Activated T-helper 1 cell treated with Interleukin-2 at 50 U/mL for 16 hours (primary cell): ENCODE data around the gene PLCL2.
"Not testable (repeated sequence)": the region's sequence is repeated elsewhere in the genome, so short reads cannot be mapped to it uniquely, and the experiment has no call there.

Experiments used
- DNase-seq: peaks from one replicate; pipeline ENCODE4 v3.0.0-alpha.2; 2020; ENCODE audit warnings: low read depth

The PLCL2 gene

DNA sequence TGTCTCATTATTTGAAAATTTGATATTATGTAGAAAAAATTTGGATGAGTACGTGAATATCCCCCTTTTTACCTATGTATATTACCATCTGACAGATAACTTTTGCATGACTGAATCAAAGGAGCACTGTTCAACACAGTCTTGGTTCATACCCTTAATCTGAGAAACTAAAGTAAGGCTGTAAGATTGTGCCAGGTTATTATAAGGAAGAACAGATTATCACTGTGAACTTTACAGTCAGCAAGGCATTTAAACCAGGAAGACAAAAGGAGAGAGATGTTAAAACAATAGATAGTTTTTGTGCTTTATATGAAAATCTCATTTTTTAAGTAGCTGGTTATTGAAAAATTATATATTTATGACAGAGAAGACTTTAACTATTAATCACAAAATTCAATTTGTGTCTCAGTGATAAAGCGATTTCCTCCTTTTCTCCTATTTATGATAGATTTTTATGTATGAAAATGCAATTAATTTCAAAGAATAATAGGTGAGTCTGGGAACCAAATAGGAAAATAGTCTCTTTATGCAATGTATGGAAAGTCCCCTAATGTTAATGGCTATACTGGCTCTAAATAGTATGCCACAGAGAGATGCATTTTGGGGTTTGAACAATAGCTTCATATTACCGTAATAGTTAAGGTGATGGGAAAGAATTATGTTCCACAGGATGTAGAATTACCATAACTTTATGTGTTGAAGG lies 33.4 kb downstream of the PLCL2 start:
- DNase-seq = no peak

DNA sequence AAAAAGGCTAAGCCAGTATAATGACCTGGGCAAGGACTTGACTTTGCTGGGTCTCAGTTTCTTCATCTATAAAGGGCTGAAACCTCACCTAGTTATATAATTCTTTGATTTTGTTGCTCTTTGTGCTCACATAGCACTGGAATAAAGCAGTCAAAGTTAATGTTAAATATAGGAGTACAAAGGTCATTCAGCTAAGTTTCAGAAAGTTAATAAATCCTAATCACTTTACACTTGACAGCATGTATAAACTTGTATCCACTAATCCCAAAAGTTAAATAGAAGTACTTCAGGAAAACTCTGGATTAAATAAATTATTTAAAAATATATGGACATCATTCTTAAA lies 33.9 kb downstream of the PLCL2 start:
- no peak for DNase-seq

- no peak for DNase-seq
Measured at GRCh38 chr3:16923112-16923511, 38.4 kb downstream of the PLCL2 start.

DNA sequence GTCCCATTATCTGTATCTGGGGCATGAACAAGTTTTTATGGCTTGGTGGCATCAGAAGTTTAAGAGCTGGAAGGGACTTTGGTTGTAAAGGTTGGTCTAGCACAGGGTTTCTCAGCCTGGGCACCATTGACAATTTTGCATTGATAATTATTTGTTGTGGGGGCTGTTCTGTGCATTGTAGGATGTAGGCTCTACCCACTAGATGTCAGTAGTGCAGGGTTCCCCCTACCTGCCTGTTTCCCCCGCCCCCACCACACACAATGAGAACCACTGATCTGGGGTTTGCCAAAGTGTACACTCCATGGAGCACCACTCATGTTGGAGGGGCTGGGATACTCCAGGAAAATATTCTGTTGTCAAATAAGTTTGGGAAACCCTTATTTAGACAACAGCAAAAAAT lies 42.7 kb downstream of the PLCL2 start:
- no peak for DNase-seq

- no peak for DNase-seq
Measured at GRCh38 chr3:16928386-16929132, 43.8 kb downstream of the PLCL2 start.

GRCh38 chr3:16929311-16929710 lies 44.6 kb downstream of the PLCL2 start:
- DNase-seq = no peak

- DNase-seq = no peak
Measured at GRCh38 chr3:16932877-16933276, 48.1 kb downstream of the PLCL2 start.

DNA sequence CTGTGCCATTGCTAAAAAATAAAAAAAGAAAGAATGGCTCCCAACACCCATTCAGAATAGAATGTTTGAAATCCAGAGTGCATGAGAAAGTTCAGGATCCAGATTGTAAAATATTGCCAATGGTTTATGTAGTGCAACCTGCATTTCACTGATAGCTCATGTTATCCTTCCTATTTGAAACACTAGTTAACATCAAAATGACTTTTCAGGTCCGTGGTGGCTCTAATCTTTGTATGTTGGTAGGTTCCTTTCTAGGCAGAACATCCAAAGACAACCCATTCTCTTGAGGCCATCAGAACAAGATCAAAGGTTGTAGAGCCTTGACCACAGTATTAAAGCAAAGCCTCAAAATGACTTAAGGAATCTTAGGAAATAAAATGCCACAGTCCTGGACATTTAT lies 51.0 kb downstream of the PLCL2 start:
- no peak for DNase-seq

DNA sequence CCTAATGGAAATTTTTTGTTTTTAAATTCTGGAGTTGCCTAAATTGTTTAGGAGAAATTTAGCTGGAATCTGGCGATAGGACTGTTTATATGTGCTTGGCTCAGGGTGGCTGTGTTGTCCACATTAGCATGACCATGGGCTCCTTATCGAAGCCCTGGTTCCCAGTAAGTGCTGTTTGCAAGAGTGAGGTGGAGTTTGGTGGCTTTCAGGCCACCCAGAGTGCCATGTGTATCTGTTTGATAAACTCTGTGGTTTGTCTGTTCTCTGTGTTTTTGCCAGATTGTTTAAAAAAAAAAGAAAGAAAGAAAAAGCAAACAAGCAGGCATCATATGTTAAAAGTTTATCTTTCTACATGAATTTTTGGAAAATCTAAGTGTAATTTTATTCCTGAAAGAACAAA lies 51.5 kb downstream of the PLCL2 start:
- no peak for DNase-seq

GRCh38 chr3:16936676-16937230 lies 52.0 kb downstream of the PLCL2 start:
- no peak for DNase-seq

DNA sequence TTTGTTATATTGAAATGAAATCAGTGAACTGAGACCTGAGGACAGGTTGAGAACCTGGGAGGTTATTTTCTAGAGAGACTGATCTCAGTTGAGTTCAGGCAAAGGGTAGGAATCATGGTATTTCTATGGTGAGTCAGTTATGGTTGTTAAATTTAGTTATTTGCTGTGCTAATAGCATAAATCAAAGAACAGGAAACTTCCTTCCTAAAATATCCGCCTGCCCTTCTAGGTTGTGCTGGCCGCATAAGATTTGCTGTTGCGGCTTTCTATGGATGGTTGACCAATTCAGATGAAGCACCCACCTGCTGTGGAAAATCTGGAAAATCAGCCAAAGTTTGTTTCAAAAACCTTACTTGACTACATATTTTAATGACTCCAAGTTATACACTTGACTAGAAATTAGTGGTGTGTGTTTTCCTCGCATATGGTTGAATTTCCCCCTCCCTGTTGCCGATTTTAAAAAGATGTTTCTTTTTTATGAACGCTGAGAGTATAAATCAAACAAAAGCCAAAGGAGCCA lies 52.6 kb downstream of the PLCL2 start:
- no peak for DNase-seq

DNA sequence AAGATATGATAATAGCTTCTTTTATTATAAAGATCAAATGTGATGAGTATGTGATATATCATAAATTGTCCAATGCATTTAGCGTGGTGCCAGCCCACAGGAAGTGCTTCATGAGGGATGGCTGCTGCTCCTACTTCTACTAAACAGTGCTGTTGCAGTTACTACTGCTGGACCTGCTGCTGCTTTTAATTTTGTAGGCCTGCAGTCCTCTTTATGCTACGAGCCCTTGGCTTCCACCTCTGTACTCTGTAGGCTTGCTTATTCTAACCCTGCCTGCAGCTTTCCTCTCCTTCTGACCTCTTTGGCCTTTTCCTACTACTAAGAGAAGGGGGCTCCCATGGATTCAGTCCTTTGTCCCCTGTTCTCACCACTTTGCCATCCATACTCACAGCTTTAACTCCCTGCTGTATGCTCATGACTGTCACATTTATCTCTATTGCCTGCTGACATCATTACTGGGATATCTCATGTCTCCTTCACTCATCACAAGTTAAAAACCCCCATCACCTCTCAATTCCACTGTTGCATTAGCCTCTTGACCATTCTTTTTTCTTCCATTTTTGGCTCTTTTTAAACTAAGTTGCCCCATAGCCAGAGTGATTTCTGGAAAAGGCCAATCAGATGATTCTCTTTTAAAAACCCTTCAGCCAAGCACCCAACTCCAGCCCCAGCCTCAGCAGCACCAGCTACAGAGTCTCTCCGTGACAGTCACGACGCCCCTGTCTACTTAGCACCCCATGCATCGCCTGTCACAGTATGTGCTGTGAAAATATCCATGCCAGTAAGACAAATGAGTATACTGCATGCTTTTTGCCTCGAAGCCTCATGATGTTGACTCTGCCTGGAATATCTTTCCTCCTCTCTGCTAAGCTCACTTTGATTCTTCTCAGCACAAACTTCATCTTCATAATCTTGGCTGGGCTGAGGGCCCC lies 56.3 kb downstream of the PLCL2 start:
- no peak for DNase-seq

GRCh38 chr3:16942955-16943354 lies 58.2 kb downstream of the PLCL2 start:
- no peak for DNase-seq

DNA sequence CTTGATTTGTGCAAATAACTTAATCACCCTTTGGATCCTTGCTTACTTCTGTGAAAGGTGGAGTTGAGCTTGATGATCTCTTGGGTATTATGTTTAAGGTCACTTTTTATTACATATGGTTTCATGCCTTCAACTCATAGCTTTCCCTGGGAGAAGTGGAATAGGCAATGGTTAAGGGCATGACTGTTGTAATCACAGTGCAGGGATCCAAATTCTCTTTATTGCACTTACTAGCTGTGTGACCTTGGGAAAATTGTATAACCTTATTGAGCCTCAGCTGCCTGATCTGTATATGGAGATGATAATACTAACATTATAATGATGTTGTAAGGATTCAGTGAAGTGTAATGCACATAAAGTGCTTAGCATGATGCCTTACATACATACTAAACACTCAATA lies 59.1 kb downstream of the PLCL2 start:
- DNase-seq = no peak

GRCh38 chr3:16944356-16944755 lies 59.6 kb downstream of the PLCL2 start:
- DNase-seq = no peak

- no peak for DNase-seq
Measured at GRCh38 chr3:16945330-16945729, 60.6 kb downstream of the PLCL2 start.

DNA sequence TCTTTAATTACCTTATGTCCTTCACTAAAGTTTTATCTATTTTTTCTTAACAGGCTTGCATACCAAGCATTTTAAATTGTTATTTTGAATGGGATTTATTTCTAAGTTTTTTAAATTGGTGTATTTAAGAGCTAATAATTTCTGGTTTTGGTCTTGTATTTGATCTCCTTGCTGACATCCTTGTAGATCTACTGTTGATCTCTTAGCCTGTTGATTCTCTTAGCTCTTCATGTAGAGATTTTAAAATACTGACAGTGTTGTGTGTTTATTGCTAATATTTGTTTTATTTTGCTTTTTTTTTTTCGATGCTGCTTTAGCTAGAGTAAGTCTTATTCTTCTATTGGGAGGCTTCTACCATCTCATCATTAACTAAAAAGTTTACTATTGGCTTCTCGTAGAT lies 65.5 kb downstream of the PLCL2 start:
- no peak for DNase-seq

- no peak for DNase-seq
Measured at GRCh38 chr3:16950845-16951244, 66.1 kb downstream of the PLCL2 start.

DNA sequence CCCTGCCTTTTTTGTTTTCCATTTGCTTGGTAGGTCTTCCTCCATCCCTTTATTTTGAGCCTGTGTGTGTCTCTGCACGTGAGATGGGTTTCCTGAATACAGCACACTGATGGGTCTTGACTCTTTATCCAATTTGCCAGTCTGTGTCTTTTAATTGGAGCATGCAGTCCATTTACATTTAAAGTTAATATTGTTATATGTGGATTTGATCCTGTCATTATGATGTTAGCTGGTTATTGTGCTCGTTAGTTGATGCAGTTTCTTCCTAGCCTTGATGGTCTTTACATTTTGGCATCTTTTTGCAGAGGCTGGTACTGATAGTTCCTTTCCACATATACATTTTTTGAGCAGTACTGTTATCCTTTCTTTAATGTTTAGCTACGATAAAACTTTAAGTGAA lies 73.1 kb downstream of the PLCL2 start:
- not testable (repeated sequence) for DNase-seq

- DNase-seq = no peak
Measured at GRCh38 chr3:16960125-16960524, 75.4 kb downstream of the PLCL2 start.

GRCh38 chr3:16961621-16962205 lies 77.0 kb downstream of the PLCL2 start:
- no peak for DNase-seq

DNA sequence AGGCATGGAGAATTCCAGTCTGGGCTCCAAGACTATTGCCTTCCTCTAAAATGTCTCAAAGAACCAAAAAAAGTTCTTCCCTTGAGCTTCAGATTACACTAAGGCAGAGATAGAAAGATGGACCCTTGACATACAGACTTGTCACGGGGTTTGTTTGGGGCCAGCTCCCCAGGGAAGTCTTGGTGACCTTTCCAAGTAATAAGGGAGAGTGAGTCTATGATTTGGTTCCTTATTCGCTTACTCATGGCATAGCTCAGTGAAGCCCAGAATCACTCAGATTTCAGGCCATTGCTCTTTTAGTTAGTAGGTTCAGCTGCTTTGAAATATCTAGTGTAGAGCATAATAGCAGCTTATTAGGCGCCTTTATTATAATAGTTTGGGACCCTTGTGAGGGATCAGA lies 90.3 kb downstream of the PLCL2 start:
- DNase-seq = no peak
